NCI-H1694 (cell line): ENCODE results near the gene GRM4.
A peak's percentile ranks its signal among the peaks of the same experiment; 100 is the strongest.

Experiments used
- DNase-seq: peaks from one replicate; lab custom pipeline; 2025; lab: John Stamatoyannopoulos, UW

GRM4 gene

GRCh38 chr6:34062815-34063214, 83.1 kb downstream of the GRM4 start:
- DNase-seq, result no peak

- DNase-seq, result no peak
Measured at GRCh38 chr6:34062156-34062555, 83.7 kb downstream of the GRM4 start.

- no peak for DNase-seq
Measured at GRCh38 chr6:34061348-34061747, 84.5 kb downstream of the GRM4 start.

- no peak for DNase-seq
Measured at GRCh38 chr6:34059914-34060313, 86.0 kb downstream of the GRM4 start.

GRCh38 chr6:34059136-34059731, 86.7 kb downstream of the GRM4 start:
- DNase-seq, result no peak

GRCh38 chr6:34057790-34058189, 88.1 kb downstream of the GRM4 start:
- DNase-seq, result no peak

GRCh38 chr6:34057191-34057590, 88.7 kb downstream of the GRM4 start:
- DNase-seq, result no peak

GRCh38 chr6:34056305-34057108, 89.4 kb downstream of the GRM4 start:
- no peak for DNase-seq

GRCh38 chr6:34055223-34055933, 90.5 kb downstream of the GRM4 start:
- peak; percentile 47 for DNase-seq

GRCh38 chr6:34053721-34054120, 92.2 kb downstream of the GRM4 start:
- no peak for DNase-seq

GRCh38 chr6:34052918-34053608, 92.8 kb downstream of the GRM4 start:
- DNase-seq, result no peak

GRCh38 chr6:34052071-34052825, 93.6 kb downstream of the GRM4 start:
- no peak for DNase-seq

- DNase-seq, result no peak
Measured at GRCh38 chr6:34051331-34051919, 94.5 kb downstream of the GRM4 start.

- no peak for DNase-seq
Measured at GRCh38 chr6:34050691-34051090, 95.2 kb downstream of the GRM4 start.

GRCh38 chr6:34049395-34050342, 96.2 kb downstream of the GRM4 start:
- DNase-seq, result no peak

- DNase-seq, result no peak
Measured at GRCh38 chr6:34047913-34048867, 97.7 kb downstream of the GRM4 start.

- no peak for DNase-seq
Measured at GRCh38 chr6:34046617-34047016, 99.3 kb downstream of the GRM4 start.

- DNase-seq, result no peak
Measured at GRCh38 chr6:34045771-34046170, 100.1 kb downstream of the GRM4 start.
